ENCODE measurements around the gene KLHL2. TPM values are rescaled to one million over a fixed set of nuclear protein-coding genes. Genes with fewer than 3 reads are reported as not detected.

Gene KLHL2
- 29.4 and 34.4 TPM in 2 replicates for total RNA-seq

GRCh38 chr4:165207431-165208220, at the start of gene KLHL2:
TSS of gene KLHL2 (plus strand) at chr4:165207561. CDS start at chr4:165207877, 316 bp downstream.

GRCh38 chr4:165327211-165328100, 120.1 kb downstream of the KLHL2 start, which contains the start of gene MSMO1:
TSS of gene MSMO1 (plus strand) at chr4:165327669. CDS start at chr4:165333371, 5,702 bp downstream.

Other genes with a start within 250 kb of the KLHL2 start
- gene TRIM61, start 229.9 kb upstream of the KLHL2 start, total RNA-seq, result 0.19 TPM in 1 of 2 replicates, not detected in the other
- gene TRIM60, start 175.6 kb upstream of the KLHL2 start, total RNA-seq, result not detected in 2 replicates
- not detected in 2 replicates for gene TRIM75, start 153.7 kb upstream of the KLHL2 start, total RNA-seq
- 3.8 and 5.6 TPM in 2 replicates for gene TMEM192, start 94.7 kb upstream of the KLHL2 start, total RNA-seq
- 54.9 and 55.5 TPM in 2 replicates for gene MSMO1, start 120.1 kb downstream of the KLHL2 start, total RNA-seq
- gene CPE, start 171.4 kb downstream of the KLHL2 start, total RNA-seq, result 1.4 and 1.9 TPM in 2 replicates